OCI-LY7 (cell line): Measurements from ENCODE around the gene WNT6. TPM values are rescaled to one million over a fixed set of nuclear protein-coding genes. Genes with fewer than 3 reads are reported as not detected.

Source experiments
- BruUV-seq: library from RNA; stranded (reverse); fragments of 400-500 nt; replicated peaks from 2 replicates; lab custom pipeline; 2021; lab: Mats Ljungman, UMichigan
- CTCF ChIA-PET: fragments of 300-600 bp; sonication (Branson Sonifier 250); formaldehyde crosslinking; loops from one replicate; lab custom pipeline; 2022; ENCODE audit warnings: antibody characterized with exemption; ENCODE audit not compliant: unreplicated experiment; lab: Charles Lee
- POLR2A ChIA-PET: fragments of 300-600 bp; sonication (Branson Sonifier 250); formaldehyde crosslinking; loops from one replicate; lab custom pipeline; 2022; ENCODE audit warnings: antibody characterized with exemption; lab: Charles Lee
- DNase-seq: peaks from one replicate; pipeline ENCODE4 v3.0.0-alpha.2; 2015; ENCODE audit warnings: low spot score
- H2AFZ ChIP-seq: fragments of 200-600 bp; sonication (generic), shearing (Covaris generic); 2 replicates; pipeline ENCODE4 v1.6.1; 2014; ENCODE audit warnings: mild to moderate bottlenecking, antibody characterized with exemption, low read length, moderate library complexity
- H3K27ac ChIP-seq: fragments of 200-600 bp; sonication (generic); 2 replicates; pipeline ENCODE4 v1.5.1; 2014; ENCODE audit warnings: mixed run types, low read depth, mild to moderate bottlenecking, moderate library complexity, low read length, inconsistent platforms; ENCODE audit not compliant: poor library complexity, severe bottlenecking
- H3K36me3 ChIP-seq: fragments of 200-600 bp; sonication (generic); 2 replicates; pipeline ENCODE4 v1.6.1; 2014; ENCODE audit warnings: mild to moderate bottlenecking, antibody characterized with exemption, low read length, moderate library complexity, mixed read lengths; ENCODE audit not compliant: insufficient read depth
- H3K4me1 ChIP-seq: fragments of 200-600 bp; sonication (generic); 2 replicates; pipeline ENCODE4 v1.5.1; 2014; ENCODE audit warnings: mild to moderate bottlenecking, low read length; ENCODE audit not compliant: insufficient read depth, poor library complexity, severe bottlenecking
- H3K4me2 ChIP-seq: fragments of 200-600 bp; sonication (generic); 2 replicates; pipeline ENCODE4 v1.6.1; 2014; ENCODE audit warnings: mild to moderate bottlenecking, low read length
- H3K4me3 ChIP-seq: fragments of 200-600 bp; sonication (generic); 2 replicates; pipeline ENCODE4 v1.5.1; 2014; ENCODE audit warnings: mild to moderate bottlenecking, low read depth, low read length; ENCODE audit not compliant: poor library complexity, severe bottlenecking
- H3K79me2 ChIP-seq: fragments of 200-600 bp; sonication (generic); 2 replicates; pipeline ENCODE4 v1.6.1; 2016; ENCODE audit warnings: low read depth, mild to moderate bottlenecking, low read length, moderate library complexity, mixed read lengths; ENCODE audit not compliant: insufficient read depth
- H3K9me2 ChIP-seq: fragments of 200-600 bp; sonication (generic); 2 replicates; pipeline ENCODE4 v1.6.1; 2016; ENCODE audit warnings: mild to moderate bottlenecking, low read length, mixed read lengths; ENCODE audit not compliant: insufficient read depth
- H3K9me3 ChIP-seq: fragments of 200-600 bp; sonication (generic); 2 replicates; pipeline ENCODE4 v1.6.1; 2014; ENCODE audit warnings: mild to moderate bottlenecking, mixed run types, low read length, mixed read lengths
- H4K20me1 ChIP-seq: fragments of 200-600 bp; sonication (generic); 2 replicates; pipeline ENCODE4 v1.6.1; 2014; ENCODE audit warnings: mild to moderate bottlenecking, antibody characterized with exemption, low read length, moderate library complexity, mixed read lengths; ENCODE audit not compliant: insufficient read depth
- CTCF ChIP-seq: fragments of 200-600 bp; sonication (generic); conservative IDR thresholded peaks from 2 replicates; pipeline ENCODE4 v1.5.1; 2014; ENCODE audit warnings: mild to moderate bottlenecking, antibody characterized with exemption, low read length, moderate library complexity, mixed read lengths
- EZH2phosphoT487 ChIP-seq: fragments of 200-600 bp; sonication (generic); IDR thresholded peaks from 2 replicates; pipeline ENCODE4 v1.6.1; 2018; ENCODE audit warnings: low read depth, borderline replicate concordance, mild to moderate bottlenecking, mixed run types, antibody characterized with exemption, low read length, moderate library complexity, mixed read lengths
- intact Hi-C: fragments of 100-400 bp; cut with micrococcal nuclease; formaldehyde crosslinking; loops from one replicate; pipeline ENCODE4 v1.10.0; 2022; ENCODE audit not compliant: unreplicated experiment
- total RNA-seq, 2 experiments: library from RNA; depleted of rRNA in 1 of 2; stranded (reverse); fragments of >200 nt in 1 of 2; shearing (Covaris generic) in 1 of 2; gene quantifications; 2 replicates each; pipeline ENCODE4 v1.2.3, GENCODE V29; 2014 to 2022

Gene WNT6
- total RNA-seq, 2 experiments from 2014 or later: 0.74 TPM; not detected in 1

- Histone ChIP-seq H3K27ac (no peak overlapping the region), H3K9me3 (no peaks in the 10 kb centered on the region), H3K4me1 (no peaks in the 10 kb centered on the region), H3K36me3 (no peaks in the 10 kb centered on the region), H2AFZ (no peak overlapping the region), H3K4me3 (no peak overlapping the region), H3K4me2 (no peak overlapping the region), H3K79me2 (no peaks in the 10 kb centered on the region), H4K20me1 (no peaks in the 10 kb centered on the region), H3K9me2 (no peaks in the 10 kb centered on the region)
- TF ChIP-seq CTCF: no peak
- TF ChIP-seq EZH2phosphoT487: no peak
- ChIA-PET POLR2A (interaction anchor here (0.7 to 0.9 kb wide), 2 partner anchors 11 to 146 kb away, joined by 3 read pairs; no protein-coding TSS in a partner anchor), CTCF (no interaction called here)
- no peak for DNase-seq
- no TSS peak for BruUV-seq
- intact Hi-C loops: no loop called here
Measured at GRCh38 chr2:218833023-218833609, 26.5 kb upstream of the WNT6 start.

- no peak for TF ChIP-seq CTCF
- intact Hi-C loops: no loop called here
Measured at GRCh38 chr2:218834685-218835084, 24.9 kb upstream of the WNT6 start.

GRCh38 chr2:218837495-218837894 is 22.1 kb upstream of the WNT6 start:
- ChIA-PET CTCF (no interaction called here), POLR2A (interaction anchor here (0.6 kb wide), 1 partner anchor 126 kb away, joined by 3 read pairs; no protein-coding TSS in a partner anchor)
- no peak overlapping the region for H3K4me2 ChIP-seq
- DNase-seq: no peak
- H4K20me1 ChIP-seq: no peaks in the 10 kb centered on the region
- no peak overlapping the region for H2AFZ ChIP-seq
- H3K9me3 ChIP-seq: no peaks in the 10 kb centered on the region
- H3K27ac ChIP-seq: no peak overlapping the region
- BruUV-seq: no TSS peak
- no peak for TF ChIP-seq EZH2phosphoT487
- no peak for TF ChIP-seq CTCF
- H3K4me3 ChIP-seq: no peak overlapping the region
- no peaks in the 10 kb centered on the region for H3K9me2 ChIP-seq
- no peaks in the 10 kb centered on the region for H3K36me3 ChIP-seq
- H3K4me1 ChIP-seq: no peaks in the 10 kb centered on the region
- H3K79me2 ChIP-seq: no peaks in the 10 kb centered on the region
- intact Hi-C loops: no loop called here

More at GRCh38 chr2:218834685-218835084, 24.9 kb upstream of the WNT6 start:
- H3K9me3 ChIP-seq: no peaks in the 10 kb centered on the region
- H3K4me3 ChIP-seq: no peak overlapping the region
- no peaks in the 10 kb centered on the region for H3K9me2 ChIP-seq
- no peaks in the 10 kb centered on the region for H4K20me1 ChIP-seq
- no TSS peak for BruUV-seq
- no peak overlapping the region for H3K27ac ChIP-seq
- ChIA-PET CTCF (interaction anchor here (0.5 kb wide), 1 partner anchor 14 kb away, joined by 5 read pairs; no protein-coding TSS in a partner anchor), POLR2A (no interaction called here)
- no peaks in the 10 kb centered on the region for H3K36me3 ChIP-seq
- H3K79me2 ChIP-seq: no peaks in the 10 kb centered on the region
- no peak overlapping the region for H3K4me2 ChIP-seq
- no peak overlapping the region for H2AFZ ChIP-seq
- DNase-seq: no peak
- no peaks in the 10 kb centered on the region for H3K4me1 ChIP-seq
